Stomach smooth muscle (tissue), 2 donors: Measurements from ENCODE around the gene CSF1R.

Experiments used
- H3K27ac ChIP-seq: one replicate; pipeline ENCODE4 v1.7.0; 2013; ENCODE audit warnings: mild to moderate bottlenecking, low read length, inconsistent platforms
- H3K27me3 ChIP-seq, 2 donors: one replicate each; pipeline ENCODE4 v1.7.0; 2013; ENCODE audit warnings: low read length in 2 of 2; ENCODE audit not compliant: insufficient read depth in 2 of 2, control insufficient read depth in 1 of 2
- H3K36me3 ChIP-seq, 2 donors: one replicate each; pipeline ENCODE4 v1.7.0; 2013; ENCODE audit warnings: low read length in 2 of 2; ENCODE audit not compliant: control insufficient read depth in 2 of 2, insufficient read depth in 2 of 2
- H3K4me1 ChIP-seq: one replicate; pipeline ENCODE4 v1.7.0; 2013; ENCODE audit warnings: low read length; ENCODE audit not compliant: control insufficient read depth, insufficient read depth
- H3K4me3 ChIP-seq, 2 donors: one replicate each; pipeline ENCODE4 v1.7.0; 2013; ENCODE audit warnings: low read length in 2 of 2
- H3K9ac ChIP-seq, 2 donors: one replicate each; pipeline ENCODE4 v1.7.0; 2013; ENCODE audit warnings: low read length in 2 of 2, mild to moderate bottlenecking in 1 of 2
- H3K9me3 ChIP-seq, 2 donors: one replicate each; pipeline ENCODE4 v1.7.0; 2013; ENCODE audit warnings: low read length in 2 of 2; ENCODE audit not compliant: control insufficient read depth in 2 of 2
- donor health status: healthy.
- donor health status: Pancreatic carcinoma.

Gene CSF1R

GRCh38 chr5:150085950-150086715 is at the start of gene CSF1R:
Gene CSF1R (minus strand): TSS chr5:150086554. CDS start chr5:150086427, 127 bp downstream.
- Histone ChIP-seq H3K4me3 (peak within 1 kb of the TSS; percentile 11 to 44), H3K36me3 (no peaks in the 10 kb centered on the region), H3K4me1 (no peaks in the 10 kb centered on the region), H3K27ac (no peak within 1 kb of the TSS), H3K9me3 (peaks cover 0 to 2% of the 10 kb centered on the region in 2 donors), H3K27me3 (no peaks in the 10 kb centered on the region), H3K9ac (no peak within 1 kb of the TSS)

GRCh38 chr5:150135557-150136304 is 49.4 kb upstream of the CSF1R start:
- no peak overlapping the region for H3K9ac ChIP-seq
- no peak overlapping the region for H3K27ac ChIP-seq
- H3K9me3 ChIP-seq, result no peaks in the 10 kb centered on the region
- peaks cover 64% of the 10 kb centered on the region for H3K4me1 ChIP-seq
- H3K36me3 ChIP-seq, result peaks cover 0 to 2% of the 10 kb centered on the region in 2 donors
- no peak overlapping the region for H3K4me3 ChIP-seq
- no peaks in the 10 kb centered on the region for H3K27me3 ChIP-seq

GRCh38 chr5:150134198-150134588 is 47.8 kb upstream of the CSF1R start:
- H3K27ac ChIP-seq, result no peak overlapping the region
- H3K9me3 ChIP-seq, result no peaks in the 10 kb centered on the region

GRCh38 chr5:150133581-150134197 is 47.3 kb upstream of the CSF1R start:
- Histone ChIP-seq H3K9me3 (no peaks in the 10 kb centered on the region), H3K27me3 (no peaks in the 10 kb centered on the region), H3K36me3 (peaks cover 0 to 12% of the 10 kb centered on the region in 2 donors), H3K27ac (no peak overlapping the region), H3K4me3 (no peak overlapping the region), H3K4me1 (peaks cover 57% of the 10 kb centered on the region), H3K9ac (no peak overlapping the region)

More at GRCh38 chr5:150134198-150134588, 47.8 kb upstream of the CSF1R start:
- Histone ChIP-seq H3K9ac (no peak overlapping the region), H3K36me3 (peaks cover 0 to 8% of the 10 kb centered on the region in 2 donors), H3K4me1 (peaks cover 62% of the 10 kb centered on the region), H3K4me3 (no peak overlapping the region), H3K27me3 (no peaks in the 10 kb centered on the region)

- H3K36me3 ChIP-seq, result peaks cover 0 to 16% of the 10 kb centered on the region in 2 donors
- no peak overlapping the region for H3K27ac ChIP-seq
- peaks cover 50% of the 10 kb centered on the region for H3K4me1 ChIP-seq
- no peaks in the 10 kb centered on the region for H3K27me3 ChIP-seq
- no peak overlapping the region for H3K9ac ChIP-seq
- no peaks in the 10 kb centered on the region for H3K9me3 ChIP-seq
- no peak overlapping the region for H3K4me3 ChIP-seq
Observed at GRCh38 chr5:150132740-150133139, 46.4 kb upstream of the CSF1R start.

GRCh38 chr5:150131978-150132694 is 45.8 kb upstream of the CSF1R start:
- Histone ChIP-seq H3K27ac (no peak overlapping the region), H3K9me3 (no peaks in the 10 kb centered on the region), H3K4me1 (peaks cover 44% of the 10 kb centered on the region), H3K9ac (no peak overlapping the region), H3K27me3 (no peaks in the 10 kb centered on the region), H3K4me3 (no peak overlapping the region), H3K36me3 (peaks cover 0 to 16% of the 10 kb centered on the region in 2 donors)

GRCh38 chr5:150131461-150131860 is 45.1 kb upstream of the CSF1R start:
- H3K36me3 ChIP-seq, result peaks cover 0 to 16% of the 10 kb centered on the region in 2 donors
- H3K4me1 ChIP-seq, result peaks cover 39% of the 10 kb centered on the region
- no peak overlapping the region for H3K27ac ChIP-seq
- no peaks in the 10 kb centered on the region for H3K9me3 ChIP-seq
- no peak overlapping the region for H3K4me3 ChIP-seq
- no peaks in the 10 kb centered on the region for H3K27me3 ChIP-seq
- H3K9ac ChIP-seq, result no peak overlapping the region

GRCh38 chr5:150130493-150130922 is 44.2 kb upstream of the CSF1R start:
- no peak overlapping the region for H3K9ac ChIP-seq
- peaks cover 0 to 16% of the 10 kb centered on the region in 2 donors for H3K36me3 ChIP-seq
- no peak overlapping the region for H3K27ac ChIP-seq

GRCh38 chr5:150129813-150130492 is 43.6 kb upstream of the CSF1R start:
- Histone ChIP-seq H3K27ac (no peak overlapping the region), H3K4me3 (peak overlapping the region; percentile 31 to 69), H3K27me3 (no peaks in the 10 kb centered on the region), H3K36me3 (peaks cover 0 to 16% of the 10 kb centered on the region in 2 donors), H3K9ac (no peak overlapping the region), H3K9me3 (no peaks in the 10 kb centered on the region), H3K4me1 (peaks cover 31% of the 10 kb centered on the region)

More at GRCh38 chr5:150130493-150130922, 44.2 kb upstream of the CSF1R start:
- H3K27me3 ChIP-seq, result no peaks in the 10 kb centered on the region
- H3K4me1 ChIP-seq, result peaks cover 35% of the 10 kb centered on the region
- no peaks in the 10 kb centered on the region for H3K9me3 ChIP-seq
- no peak overlapping the region for H3K4me3 ChIP-seq

GRCh38 chr5:150129454-150129812 is 43.1 kb upstream of the CSF1R start:
- Histone ChIP-seq H3K36me3 (peaks cover 0 to 14% of the 10 kb centered on the region in 2 donors), H3K9ac (no peak overlapping the region), H3K4me3 (peak overlapping the region in 1 of 2 donors; percentile 69), H3K9me3 (no peaks in the 10 kb centered on the region), H3K27me3 (no peaks in the 10 kb centered on the region), H3K4me1 (peaks cover 31% of the 10 kb centered on the region), H3K27ac (no peak overlapping the region)
